Measurements from ENCODE around the gene KNG1.
A peak's percentile ranks its signal among the peaks of the same experiment; 100 is the strongest.
"Not testable (repeated sequence)": the region's sequence is repeated elsewhere in the genome, so short reads cannot be mapped to it uniquely, and the experiment has no call there.

The KNG1 gene

GRCh38 chr3:186708983-186709679 lies 8.0 kb upstream of the KNG1 start:
- WGBS, 2 experiments (ENCODE audit: insufficient coverage in 2 of 2): 87 to 90% methylated on average over 4 of the region's 6 CpGs
- Histone ChIP-seq H3K27ac (ENCODE audit: low read depth, low read length, severe bottlenecking) (no peak overlapping the region), H3K36me3 (ENCODE audit: control insufficient read depth, insufficient read depth, low read length) (no peaks in the 10 kb centered on the region), H3K9me3 (ENCODE audit: control insufficient read depth, low read length) (no peaks in the 10 kb centered on the region), H3K4me1 (ENCODE audit: control insufficient read depth, insufficient read depth, low read length, poor library complexity, severe bottlenecking) (no peaks in the 10 kb centered on the region), H3K4me3 (ENCODE audit: extremely low read depth, insufficient read depth, low read length, poor library complexity, severe bottlenecking) (no peak overlapping the region)

- H3K36me3 ChIP-seq (ENCODE audit: control insufficient read depth, insufficient read depth, low read length); H3K4me1 ChIP-seq (ENCODE audit: control insufficient read depth, insufficient read depth, low read length, poor library complexity, severe bottlenecking); H3K27ac ChIP-seq (ENCODE audit: low read depth, low read length, severe bottlenecking); H3K9me3 ChIP-seq (ENCODE audit: control insufficient read depth, low read length); H3K4me3 ChIP-seq (ENCODE audit: extremely low read depth, insufficient read depth, low read length, poor library complexity, severe bottlenecking): not testable (repeated sequence)
- WGBS, 2 experiments (ENCODE audit: insufficient coverage in 2 of 2): 29 to 70% methylated on average over 2 to 3 of the region's 4 CpGs
Measured at GRCh38 chr3:186710694-186711093, 6.5 kb upstream of the KNG1 start.

- no peaks in the 10 kb centered on the region for H3K4me1 ChIP-seq (ENCODE audit: control insufficient read depth, insufficient read depth, low read length, poor library complexity, severe bottlenecking)
- no peak overlapping the region for H3K27ac ChIP-seq (ENCODE audit: low read depth, low read length, severe bottlenecking)
- 81 to 90% methylated on average over 3 to 4 of the region's 4 CpGs for WGBS, 2 experiments (ENCODE audit: insufficient coverage in 2 of 2)
- H3K9me3 ChIP-seq (ENCODE audit: control insufficient read depth, low read length): no peaks in the 10 kb centered on the region
- H3K36me3 ChIP-seq (ENCODE audit: control insufficient read depth, insufficient read depth, low read length): no peaks in the 10 kb centered on the region
- no peak overlapping the region for H3K4me3 ChIP-seq (ENCODE audit: extremely low read depth, insufficient read depth, low read length, poor library complexity, severe bottlenecking)
Measured at GRCh38 chr3:186713499-186713898, 3.7 kb upstream of the KNG1 start.

GRCh38 chr3:186719945-186720739 lies 3.0 kb downstream of the KNG1 start:
- Histone ChIP-seq H3K4me1 (ENCODE audit: control insufficient read depth, insufficient read depth, low read length, poor library complexity, severe bottlenecking) (no peaks in the 10 kb centered on the region), H3K4me3 (ENCODE audit: extremely low read depth, insufficient read depth, low read length, poor library complexity, severe bottlenecking) (no peak overlapping the region), H3K36me3 (ENCODE audit: control insufficient read depth, insufficient read depth, low read length) (no peaks in the 10 kb centered on the region), H3K27ac (ENCODE audit: low read depth, low read length, severe bottlenecking) (no peak overlapping the region), H3K9me3 (ENCODE audit: control insufficient read depth, low read length) (no peaks in the 10 kb centered on the region)
- 71 to 76% methylated on average over 7 of the region's 7 CpGs for WGBS, 2 experiments (ENCODE audit: insufficient coverage in 2 of 2)

GRCh38 chr3:186722457-186722856 lies 5.3 kb downstream of the KNG1 start:
- Histone ChIP-seq H3K4me1 (ENCODE audit: control insufficient read depth, insufficient read depth, low read length, poor library complexity, severe bottlenecking) (no peaks in the 10 kb centered on the region), H3K27ac (ENCODE audit: low read depth, low read length, severe bottlenecking) (no peak overlapping the region), H3K36me3 (ENCODE audit: control insufficient read depth, insufficient read depth, low read length) (no peaks in the 10 kb centered on the region), H3K4me3 (ENCODE audit: extremely low read depth, insufficient read depth, low read length, poor library complexity, severe bottlenecking) (no peak overlapping the region), H3K9me3 (ENCODE audit: control insufficient read depth, low read length) (no peaks in the 10 kb centered on the region)
- WGBS, 2 experiments (ENCODE audit: insufficient coverage in 2 of 2): 49 to 70% methylated on average over 5 to 6 of the region's 7 CpGs

GRCh38 chr3:186724911-186725310 lies 7.8 kb downstream of the KNG1 start:
- 90% methylated on average over 9 to 10 of the region's 12 CpGs for WGBS, 2 experiments (ENCODE audit: insufficient coverage in 2 of 2)
- Histone ChIP-seq H3K4me3 (ENCODE audit: extremely low read depth, insufficient read depth, low read length, poor library complexity, severe bottlenecking) (no peak overlapping the region), H3K9me3 (ENCODE audit: control insufficient read depth, low read length) (no peaks in the 10 kb centered on the region), H3K27ac (ENCODE audit: low read depth, low read length, severe bottlenecking) (no peak overlapping the region), H3K36me3 (ENCODE audit: control insufficient read depth, insufficient read depth, low read length) (no peaks in the 10 kb centered on the region), H3K4me1 (ENCODE audit: control insufficient read depth, insufficient read depth, low read length, poor library complexity, severe bottlenecking) (no peaks in the 10 kb centered on the region)

- H3K9me3 ChIP-seq (ENCODE audit: control insufficient read depth, low read length): no peaks in the 10 kb centered on the region
- WGBS, 2 experiments (ENCODE audit: insufficient coverage in 2 of 2): 100% methylated on average over 1 of the region's 4 CpGs; no CpG with 5 or more reads in 1 of the 2 experiments
Measured at GRCh38 chr3:186732169-186732766, 15.1 kb downstream of the KNG1 start.

GRCh38 chr3:186742618-186743380 lies 25.6 kb downstream of the KNG1 start:
- no peak overlapping the region for H3K27ac ChIP-seq (ENCODE audit: low read depth, low read length, severe bottlenecking)
- H3K36me3 ChIP-seq (ENCODE audit: control insufficient read depth, insufficient read depth, low read length): no peaks in the 10 kb centered on the region
- WGBS, 2 experiments (ENCODE audit: insufficient coverage in 2 of 2): 93 to 100% methylated on average over 2 of the region's 7 CpGs
- peaks cover 11% of the 10 kb centered on the region for H3K4me1 ChIP-seq (ENCODE audit: control insufficient read depth, insufficient read depth, low read length, poor library complexity, severe bottlenecking)
- H3K9me3 ChIP-seq (ENCODE audit: control insufficient read depth, low read length): no peaks in the 10 kb centered on the region
- no peak overlapping the region for H3K4me3 ChIP-seq (ENCODE audit: extremely low read depth, insufficient read depth, low read length, poor library complexity, severe bottlenecking)

More at GRCh38 chr3:186732169-186732766, 15.1 kb downstream of the KNG1 start:
- no peak overlapping the region for H3K27ac ChIP-seq (ENCODE audit: low read depth, low read length, severe bottlenecking)
- no peak overlapping the region for H3K4me3 ChIP-seq (ENCODE audit: extremely low read depth, insufficient read depth, low read length, poor library complexity, severe bottlenecking)
- H3K36me3 ChIP-seq (ENCODE audit: control insufficient read depth, insufficient read depth, low read length): no peaks in the 10 kb centered on the region
- no peaks in the 10 kb centered on the region for H3K4me1 ChIP-seq (ENCODE audit: control insufficient read depth, insufficient read depth, low read length, poor library complexity, severe bottlenecking)

- Histone ChIP-seq H3K36me3 (ENCODE audit: control insufficient read depth, insufficient read depth, low read length) (no peaks in the 10 kb centered on the region), H3K4me1 (ENCODE audit: control insufficient read depth, insufficient read depth, low read length, poor library complexity, severe bottlenecking) (peaks cover 11% of the 10 kb centered on the region), H3K9me3 (ENCODE audit: control insufficient read depth, low read length) (no peaks in the 10 kb centered on the region), H3K4me3 (ENCODE audit: extremely low read depth, insufficient read depth, low read length, poor library complexity, severe bottlenecking) (no peak overlapping the region), H3K27ac (ENCODE audit: low read depth, low read length, severe bottlenecking) (no peak overlapping the region)
- WGBS, 2 experiments (ENCODE audit: insufficient coverage in 2 of 2): 100% methylated on average over 1 of the region's 3 CpGs; no CpG with 5 or more reads in 1 of the 2 experiments
Measured at GRCh38 chr3:186743666-186744065, 26.5 kb downstream of the KNG1 start.

- Histone ChIP-seq H3K4me3 (ENCODE audit: extremely low read depth, insufficient read depth, low read length, poor library complexity, severe bottlenecking) (no peak overlapping the region), H3K36me3 (ENCODE audit: control insufficient read depth, insufficient read depth, low read length) (no peaks in the 10 kb centered on the region), H3K4me1 (ENCODE audit: control insufficient read depth, insufficient read depth, low read length, poor library complexity, severe bottlenecking) (peaks cover 11% of the 10 kb centered on the region), H3K9me3 (ENCODE audit: control insufficient read depth, low read length) (no peaks in the 10 kb centered on the region), H3K27ac (ENCODE audit: low read depth, low read length, severe bottlenecking) (peak overlapping the region; percentile 72)
- WGBS, 2 experiments (ENCODE audit: insufficient coverage in 2 of 2): 28 to 70% methylated on average over 3 to 9 of the region's 10 CpGs
Measured at GRCh38 chr3:186746008-186746407, 28.8 kb downstream of the KNG1 start.

Data from mesodermal cell (in vitro differentiated cells).